ENCODE measurements around the gene DAB2IP.
"Not testable (repeated sequence)": the region's sequence is repeated elsewhere in the genome, so short reads cannot be mapped to it uniquely, and the experiment has no call there.

The DAB2IP gene

DNA sequence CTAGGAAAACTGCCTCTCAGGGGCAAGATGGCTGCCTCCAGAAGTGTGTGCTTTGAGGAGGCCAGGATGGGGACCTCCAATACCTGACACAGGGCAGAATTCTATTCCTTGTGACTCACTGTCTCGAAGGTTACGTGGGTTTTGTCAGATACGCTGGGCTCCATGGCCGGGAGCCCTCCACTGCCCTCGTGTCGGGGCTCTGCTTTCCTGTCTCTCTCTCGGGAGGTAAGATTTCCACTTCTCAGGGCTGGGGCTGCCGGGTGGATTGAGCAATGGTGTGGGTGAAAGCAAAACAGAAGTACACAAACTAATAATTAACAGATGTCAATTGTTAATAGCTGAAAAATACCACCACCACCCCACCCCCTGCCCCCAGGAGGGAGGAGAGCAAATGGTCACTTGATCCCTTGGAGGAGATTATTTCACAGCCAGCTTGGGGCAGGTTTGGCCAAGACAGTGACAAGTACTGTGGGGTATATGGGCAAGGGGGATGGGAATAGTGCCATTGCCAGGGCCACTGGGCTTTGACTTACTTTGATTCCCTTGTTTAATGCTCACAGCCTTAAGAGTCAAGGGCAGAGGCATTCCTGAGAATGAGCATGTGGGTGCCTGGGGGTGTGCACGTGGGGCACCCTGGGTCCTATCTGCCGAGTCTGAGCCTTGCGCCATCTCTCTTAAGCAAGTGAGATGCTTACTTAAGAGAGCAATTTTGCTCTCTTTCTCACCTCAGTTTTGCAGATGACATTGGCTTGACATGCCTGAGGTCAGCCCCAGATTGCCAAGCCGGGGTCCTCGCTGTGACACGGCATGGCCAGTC is 28.8 kb upstream of the DAB2IP start:
- in situ Hi-C loops (cut with HindIII; ENCODE audit: low pct_ligation_motif_present, low pct_unique_long_range_greater_than_20kb, low sequenced_read_pairs), result no loop called here
- no peak for DNase-seq

DNA sequence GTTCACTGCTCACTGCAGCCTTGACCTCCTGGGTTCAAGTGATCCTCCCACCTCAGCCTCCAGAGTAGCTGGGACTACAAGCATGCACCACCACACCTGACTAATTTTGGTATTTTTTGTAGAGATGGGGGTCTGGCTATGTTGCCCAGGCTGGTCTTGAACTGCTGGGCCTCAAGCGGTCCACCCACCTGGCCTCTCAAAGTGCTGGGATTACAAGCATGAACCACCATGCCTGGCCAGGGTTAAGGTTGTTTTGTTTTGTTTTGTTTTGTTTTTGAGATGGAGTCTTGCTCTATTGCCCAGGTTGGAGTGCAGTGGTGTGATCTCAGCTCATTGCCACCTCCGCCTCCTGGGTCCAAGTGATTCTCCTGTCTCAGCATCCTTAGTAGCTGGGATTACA is 28.0 kb upstream of the DAB2IP start:
- DNase-seq; in situ Hi-C loops (cut with HindIII; ENCODE audit: low pct_ligation_motif_present, low pct_unique_long_range_greater_than_20kb, low sequenced_read_pairs): not testable (repeated sequence)

DNA sequence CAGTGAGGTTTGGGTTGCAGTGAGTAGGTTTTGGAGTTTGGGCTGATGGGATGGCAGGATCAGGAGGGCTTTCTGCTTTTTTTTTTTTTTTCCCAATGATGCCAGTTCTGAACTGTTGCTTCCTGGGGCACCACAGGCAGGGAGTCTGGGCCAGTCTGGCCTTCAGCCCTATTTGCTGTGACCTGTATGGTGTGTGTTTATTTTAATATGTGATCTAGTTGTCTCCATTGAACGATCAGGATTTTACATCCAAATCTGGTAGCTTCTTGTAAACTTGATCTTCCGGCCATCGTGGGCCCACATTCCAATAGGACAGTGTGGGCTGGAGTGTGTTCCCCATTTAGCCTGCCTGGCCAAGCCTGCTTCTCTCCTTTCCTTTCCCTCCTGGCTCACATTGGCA is 25.8 kb upstream of the DAB2IP start:
- in situ Hi-C loops (cut with HindIII; ENCODE audit: low pct_ligation_motif_present, low pct_unique_long_range_greater_than_20kb, low sequenced_read_pairs), result no loop called here
- DNase-seq, result no peak

DNA sequence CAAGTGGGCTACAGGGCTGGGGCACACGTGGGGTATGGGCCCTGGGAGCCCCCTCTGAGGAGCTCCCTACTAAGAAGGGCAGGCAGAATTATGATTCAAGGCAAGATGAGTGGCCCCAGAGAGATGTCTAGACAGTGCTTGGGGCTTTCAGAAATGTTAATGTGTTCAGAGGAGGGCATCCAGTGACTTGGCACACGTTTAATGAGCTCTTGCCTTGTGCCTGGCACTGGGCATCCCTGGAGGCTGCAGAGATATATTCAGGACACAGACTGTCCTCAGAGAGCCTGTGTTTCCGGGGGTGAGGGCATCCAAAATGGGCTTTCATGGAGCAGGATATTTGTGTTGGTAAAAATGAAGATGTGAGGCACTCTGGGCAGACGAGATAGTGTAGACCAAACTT is 25.4 kb upstream of the DAB2IP start:
- in situ Hi-C loops (cut with HindIII; ENCODE audit: low pct_ligation_motif_present, low pct_unique_long_range_greater_than_20kb, low sequenced_read_pairs), result no loop called here
- no peak for DNase-seq

DNA sequence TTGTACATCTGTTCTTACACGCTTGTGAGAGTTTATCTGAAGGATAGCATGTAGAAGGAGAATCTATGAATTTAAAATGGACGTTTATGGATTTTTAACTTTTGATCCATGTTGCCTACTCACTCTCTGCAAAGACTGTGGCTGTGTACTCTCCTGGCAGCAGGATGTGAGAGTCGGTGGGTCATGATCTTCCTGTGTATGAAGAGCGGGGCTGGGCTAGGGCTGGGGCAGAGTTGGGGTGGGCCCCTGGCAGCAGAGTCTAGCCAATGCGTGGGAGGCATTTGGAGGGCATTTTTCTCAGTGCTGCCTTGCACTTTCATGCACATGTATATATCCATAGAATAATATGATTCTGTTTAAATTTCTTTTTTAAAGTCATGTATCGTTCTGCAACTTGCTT is 24.0 kb upstream of the DAB2IP start:
- in situ Hi-C loops (cut with HindIII; ENCODE audit: low pct_ligation_motif_present, low pct_unique_long_range_greater_than_20kb, low sequenced_read_pairs), result no loop called here
- no peak for DNase-seq

DNA sequence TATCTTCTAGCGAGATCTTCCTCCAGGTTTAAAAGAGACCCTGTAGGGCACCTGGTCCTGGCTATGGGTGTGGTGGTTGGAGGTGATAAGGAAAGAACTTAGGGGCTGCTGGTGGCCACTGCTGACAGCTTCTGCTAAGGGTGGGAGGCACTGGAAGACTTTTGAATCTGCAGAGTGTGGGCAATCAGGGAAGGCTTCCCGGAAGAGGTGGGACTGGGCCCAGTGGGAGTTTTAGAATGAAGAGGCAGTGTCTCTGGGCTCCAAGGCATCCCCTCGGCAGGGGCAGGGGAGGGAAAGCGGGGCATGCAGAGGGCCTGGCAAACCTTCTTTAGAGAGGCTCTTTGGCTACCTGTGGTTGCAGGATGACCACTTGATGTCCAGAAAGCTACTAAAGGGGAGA is 23.0 kb upstream of the DAB2IP start:
- in situ Hi-C loops (cut with HindIII; ENCODE audit: low pct_ligation_motif_present, low pct_unique_long_range_greater_than_20kb, low sequenced_read_pairs), result no loop called here
- no peak for DNase-seq

DNA sequence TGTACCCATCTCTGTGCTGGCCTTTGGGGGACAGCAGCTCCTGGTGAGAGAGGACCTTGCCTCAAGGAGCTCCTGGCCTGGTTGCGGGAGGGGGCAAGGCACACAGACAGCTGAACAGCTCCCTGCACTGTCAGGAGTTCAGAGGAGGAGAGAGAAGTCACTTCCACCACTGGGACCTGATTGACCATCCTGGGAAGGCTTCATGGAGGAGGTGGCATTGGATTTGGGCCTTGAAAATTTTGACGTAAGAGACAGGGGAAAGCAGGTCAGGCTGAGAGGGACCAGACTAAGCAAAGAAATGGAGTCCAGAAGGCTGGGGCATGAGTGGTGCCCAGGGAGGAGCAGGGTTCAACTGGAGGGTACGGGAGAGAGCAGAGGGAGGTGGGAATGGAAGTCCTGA is 20.3 kb upstream of the DAB2IP start:
- DNase-seq, result no peak
- in situ Hi-C loops (cut with HindIII; ENCODE audit: low pct_ligation_motif_present, low pct_unique_long_range_greater_than_20kb, low sequenced_read_pairs), result no loop called here

DNA sequence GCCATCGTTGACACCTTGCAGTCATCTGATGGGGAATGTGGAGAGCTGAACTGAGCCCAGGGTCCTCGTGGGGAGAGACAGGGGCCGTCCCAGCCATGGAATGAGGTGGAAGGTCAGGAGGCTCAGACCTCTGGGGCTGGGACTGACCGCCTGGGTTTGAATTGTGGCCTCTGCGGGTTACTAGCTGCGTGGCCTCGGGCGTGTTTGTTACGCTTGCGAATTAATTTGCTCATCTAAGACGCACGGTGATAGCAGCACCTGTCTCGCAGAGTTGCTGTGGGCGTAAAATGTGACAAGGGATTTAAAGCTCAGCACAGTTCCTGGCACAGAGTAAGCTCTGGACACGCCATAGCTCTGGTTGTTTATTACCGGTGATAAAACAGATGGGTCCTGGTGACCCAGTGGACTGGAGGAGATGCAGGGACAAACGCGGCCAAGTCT is 19.4 kb upstream of the DAB2IP start:
- in situ Hi-C loops (cut with HindIII; ENCODE audit: low pct_ligation_motif_present, low pct_unique_long_range_greater_than_20kb, low sequenced_read_pairs), result no loop called here
- no peak for DNase-seq

DNA sequence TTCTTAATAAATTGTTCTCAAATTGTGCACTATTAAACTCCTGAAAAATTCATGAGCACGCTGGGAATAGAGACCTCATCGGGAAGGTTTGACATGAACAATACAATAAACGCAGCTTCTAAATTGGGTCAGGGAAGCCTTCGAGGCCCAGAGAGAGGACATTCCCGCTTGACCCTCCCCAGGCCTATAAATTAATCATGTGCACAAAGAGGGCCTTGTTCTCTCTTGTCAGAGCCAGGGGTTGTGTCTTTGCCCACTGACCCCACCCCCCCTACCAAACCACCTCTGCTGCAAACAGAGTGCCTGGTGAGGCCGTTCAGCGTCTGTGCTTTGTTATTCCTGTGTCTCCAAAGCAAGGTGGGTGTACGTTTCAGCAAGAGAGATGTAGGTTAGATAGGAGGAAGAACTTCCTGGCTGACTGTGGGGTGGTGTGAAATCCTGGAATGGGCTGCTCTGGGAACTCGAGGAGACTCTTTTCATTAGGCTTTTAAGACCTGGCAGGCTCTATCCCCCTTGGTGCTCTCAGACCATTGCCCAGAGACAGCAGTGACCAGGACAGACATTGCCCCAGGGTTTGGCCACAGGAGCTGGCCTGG is 18.2 kb upstream of the DAB2IP start:
- in situ Hi-C loops (cut with HindIII; ENCODE audit: low pct_ligation_motif_present, low pct_unique_long_range_greater_than_20kb, low sequenced_read_pairs), result no loop called here
- DNase-seq, result no peak

DNA sequence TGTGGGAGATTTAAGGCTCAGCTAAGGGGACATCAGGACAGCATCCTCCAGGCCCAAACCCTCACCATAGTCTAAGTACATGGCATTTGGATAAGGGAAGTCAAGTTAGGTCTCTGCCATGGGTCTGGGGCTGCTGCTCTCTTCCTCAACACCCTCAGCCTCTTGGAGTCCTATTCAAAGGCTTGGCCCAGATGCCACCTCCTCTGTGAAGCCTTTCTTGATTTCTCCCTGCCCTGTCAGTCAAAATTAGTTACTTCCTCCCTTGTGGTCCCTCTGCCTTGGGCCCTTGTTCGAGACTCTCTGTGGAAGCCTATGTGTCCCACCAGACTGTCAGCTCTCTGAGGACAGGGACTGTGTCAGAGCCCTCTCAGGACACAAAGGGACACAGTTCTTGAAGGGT is 17.7 kb upstream of the DAB2IP start:
- in situ Hi-C loops (cut with HindIII; ENCODE audit: low pct_ligation_motif_present, low pct_unique_long_range_greater_than_20kb, low sequenced_read_pairs), result no loop called here
- DNase-seq, result no peak

DNA sequence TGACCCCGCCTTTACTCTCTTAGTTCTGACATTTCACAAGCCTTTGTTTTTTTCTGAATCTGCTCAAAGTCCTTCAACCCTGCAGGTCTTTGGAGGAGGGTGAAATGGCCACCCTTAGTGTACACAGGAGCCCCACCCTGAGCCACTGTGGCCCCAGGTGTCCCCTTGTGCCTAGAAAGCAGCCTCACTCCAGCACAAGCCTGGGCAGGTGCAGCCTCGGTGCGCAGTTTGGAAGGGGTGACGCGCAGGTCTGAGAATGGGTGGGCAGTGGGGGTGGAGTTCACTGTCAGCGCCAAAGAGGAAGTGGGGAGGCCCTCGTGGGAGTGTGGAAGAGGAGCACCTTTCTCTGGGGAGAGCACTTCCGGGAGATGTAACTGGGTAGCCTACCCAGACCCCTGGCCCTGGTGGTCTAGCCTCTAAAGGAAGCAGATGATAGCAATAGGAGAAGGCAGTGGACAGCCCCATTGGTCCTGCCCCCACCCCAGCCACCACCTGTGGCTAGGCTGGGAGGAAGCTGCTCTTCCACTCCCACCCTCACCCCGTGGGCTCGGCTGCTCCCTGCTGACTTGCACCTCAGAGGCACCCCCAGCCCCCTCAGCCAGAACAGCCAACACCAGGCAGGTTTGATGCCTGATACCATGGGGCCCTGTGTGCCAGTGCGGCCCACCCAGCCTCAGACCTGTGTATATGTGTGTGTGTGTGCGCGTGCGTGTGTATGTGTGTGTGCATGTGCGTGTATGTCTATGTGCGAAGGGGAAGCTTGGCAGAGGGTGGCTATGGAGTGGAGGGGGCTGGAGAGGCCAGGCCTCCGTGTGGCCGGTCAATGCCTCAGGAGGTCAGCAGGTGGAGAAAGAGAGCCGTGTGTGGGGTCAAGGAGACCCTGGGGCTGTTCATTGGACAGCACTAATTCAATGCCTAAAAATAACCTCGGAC is 16.8 kb upstream of the DAB2IP start:
- peak; percentile 22 for DNase-seq
- in situ Hi-C loops (cut with HindIII; ENCODE audit: low pct_ligation_motif_present, low pct_unique_long_range_greater_than_20kb, low sequenced_read_pairs), result no loop called here

DNA sequence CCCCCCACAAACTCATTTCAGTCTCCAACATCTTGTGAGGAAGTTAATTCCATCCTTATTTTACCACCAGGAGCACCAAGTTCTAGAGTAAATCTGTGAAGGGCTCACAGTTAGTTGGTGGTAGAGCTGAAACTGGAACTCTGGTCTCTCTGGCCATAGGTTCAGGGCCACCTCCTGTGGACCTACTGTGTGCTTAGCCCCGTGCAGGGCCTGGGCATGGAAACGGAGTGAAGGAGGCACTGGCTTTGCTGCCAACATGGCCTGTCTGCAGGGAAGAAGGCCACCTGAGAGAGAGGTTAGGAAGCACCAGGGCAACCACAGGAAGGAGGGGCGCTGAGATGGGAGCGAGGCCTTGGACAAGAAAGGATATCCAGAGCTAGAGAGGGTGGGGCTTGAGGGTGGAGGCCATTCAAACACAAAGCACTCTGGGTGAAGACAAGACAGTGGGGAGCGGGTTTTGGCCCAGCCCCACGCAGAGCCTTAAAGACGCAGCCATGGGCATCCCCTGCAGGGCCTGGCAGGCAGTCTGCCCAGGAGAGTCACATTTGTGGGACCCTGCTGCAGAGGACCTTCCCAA is 16.0 kb upstream of the DAB2IP start:
- in situ Hi-C loops (cut with HindIII; ENCODE audit: low pct_ligation_motif_present, low pct_unique_long_range_greater_than_20kb, low sequenced_read_pairs), result no loop called here
- no peak for DNase-seq

DNA sequence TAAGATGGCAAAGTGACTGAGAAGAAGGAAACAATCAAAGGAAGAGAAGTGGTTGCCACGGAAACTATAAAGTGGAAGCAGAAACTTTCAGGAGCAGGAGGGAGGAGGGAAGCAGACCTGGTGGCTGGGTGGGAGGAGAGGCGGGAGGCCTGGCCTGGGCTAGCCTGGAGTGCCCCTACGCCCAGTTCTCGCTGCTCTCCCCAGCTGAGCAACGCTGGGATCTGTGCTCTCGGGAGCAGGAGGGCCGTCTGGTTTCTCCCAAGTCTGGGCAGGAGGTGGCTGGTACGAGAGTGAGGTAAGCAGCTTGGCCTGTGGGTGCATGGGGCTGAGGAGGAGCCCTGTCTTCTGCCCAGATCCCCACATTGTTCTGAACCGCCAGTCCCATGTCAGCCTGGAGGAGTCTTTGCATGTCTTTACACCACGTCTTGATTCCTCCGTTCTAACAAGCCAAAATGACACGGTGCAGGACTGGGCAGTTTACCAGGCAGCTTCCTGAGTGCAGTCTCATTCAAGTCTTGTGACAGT is 15.0 kb upstream of the DAB2IP start:
- no peak for DNase-seq
- in situ Hi-C loops (cut with HindIII; ENCODE audit: low pct_ligation_motif_present, low pct_unique_long_range_greater_than_20kb, low sequenced_read_pairs), result no loop called here

DNA sequence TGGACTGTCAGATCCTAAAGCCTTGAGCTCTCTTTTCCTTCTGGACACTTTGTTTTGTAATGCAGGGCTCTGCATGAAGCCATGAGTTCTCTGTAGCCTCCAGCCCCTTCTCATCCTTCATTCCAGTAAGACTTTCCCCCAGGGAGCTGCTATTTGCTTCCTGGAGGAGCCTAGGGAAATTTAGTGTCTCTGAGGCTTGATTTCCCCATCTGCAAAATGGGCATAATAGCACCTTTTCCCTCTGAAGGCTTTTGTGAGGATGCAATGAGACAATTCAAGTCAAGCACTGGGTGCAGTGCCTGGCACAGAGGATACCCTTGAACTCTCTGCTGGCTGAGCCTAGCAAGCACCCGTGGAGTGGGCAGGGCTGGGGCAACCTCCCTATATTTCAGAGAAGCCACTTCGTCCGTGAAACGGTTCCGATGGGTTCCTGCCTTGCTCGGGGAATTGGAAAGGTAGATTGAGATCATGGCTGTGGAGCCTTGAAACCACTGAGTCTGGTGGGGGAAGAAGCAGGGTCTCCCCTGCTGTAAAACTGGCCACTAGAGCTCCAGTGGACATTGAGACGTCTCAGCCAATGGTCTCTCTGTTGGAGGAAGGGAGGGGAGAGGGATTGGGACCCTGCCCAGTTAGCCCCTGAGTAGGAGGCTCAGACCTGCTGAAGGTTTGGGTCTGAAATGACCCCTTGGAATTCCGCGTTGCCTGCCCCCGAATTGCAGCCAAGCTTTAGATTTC is 14.3 kb upstream of the DAB2IP start:
- DNase-seq, result no peak

DNA sequence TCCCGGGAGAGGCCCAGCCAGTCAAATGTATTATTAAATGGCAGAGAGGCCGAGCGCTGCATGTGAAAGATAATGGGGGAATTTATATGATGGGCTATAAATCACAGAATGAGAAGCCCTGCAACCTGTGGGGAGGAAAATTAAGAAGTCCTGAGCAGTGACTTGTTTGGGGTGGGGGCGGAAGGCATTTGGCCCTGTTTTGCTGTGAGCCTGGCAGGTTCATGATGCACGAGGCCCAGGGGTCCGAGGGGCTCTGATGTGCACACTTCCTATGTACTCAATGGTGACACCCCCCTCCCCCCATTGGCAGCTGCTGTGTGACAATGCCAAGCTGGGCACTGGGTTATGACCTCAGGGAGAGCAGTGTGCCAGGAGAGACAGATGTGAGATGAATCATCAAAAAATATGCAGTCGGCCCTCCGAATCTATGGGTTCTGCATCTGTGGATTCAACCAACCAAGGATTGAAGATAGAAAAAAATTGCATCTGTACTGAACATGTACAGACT is 13.7 kb upstream of the DAB2IP start:
- peak; percentile 38 for DNase-seq
- in situ Hi-C loops (cut with HindIII; ENCODE audit: low pct_ligation_motif_present, low pct_unique_long_range_greater_than_20kb, low sequenced_read_pairs), result no loop called here

More for the DNA sequence above, 14.3 kb upstream of the DAB2IP start:
- in situ Hi-C loops (cut with HindIII; ENCODE audit: low pct_ligation_motif_present, low pct_unique_long_range_greater_than_20kb, low sequenced_read_pairs), result no loop called here

DNA sequence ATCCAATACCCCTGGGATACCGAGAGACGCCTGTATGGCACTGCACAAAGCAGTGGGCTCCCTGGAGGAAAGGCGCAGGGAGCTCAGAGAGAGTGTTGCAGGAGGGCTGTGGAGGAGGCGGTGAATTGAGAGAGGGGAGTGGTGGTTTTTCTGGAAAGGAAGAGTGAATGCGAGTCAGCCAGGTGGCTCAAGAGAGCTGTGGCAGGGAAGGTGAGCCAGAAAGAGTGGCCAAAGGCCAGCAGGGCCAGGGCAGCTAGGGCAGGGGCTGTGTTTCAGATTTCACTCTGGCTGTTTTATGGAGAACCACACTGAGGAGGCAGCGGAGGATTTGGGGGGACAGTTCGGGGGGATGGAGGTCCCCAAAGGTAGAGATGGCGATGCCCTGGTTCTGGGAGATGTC is 13.0 kb upstream of the DAB2IP start:
- DNase-seq, result no peak

DNA sequence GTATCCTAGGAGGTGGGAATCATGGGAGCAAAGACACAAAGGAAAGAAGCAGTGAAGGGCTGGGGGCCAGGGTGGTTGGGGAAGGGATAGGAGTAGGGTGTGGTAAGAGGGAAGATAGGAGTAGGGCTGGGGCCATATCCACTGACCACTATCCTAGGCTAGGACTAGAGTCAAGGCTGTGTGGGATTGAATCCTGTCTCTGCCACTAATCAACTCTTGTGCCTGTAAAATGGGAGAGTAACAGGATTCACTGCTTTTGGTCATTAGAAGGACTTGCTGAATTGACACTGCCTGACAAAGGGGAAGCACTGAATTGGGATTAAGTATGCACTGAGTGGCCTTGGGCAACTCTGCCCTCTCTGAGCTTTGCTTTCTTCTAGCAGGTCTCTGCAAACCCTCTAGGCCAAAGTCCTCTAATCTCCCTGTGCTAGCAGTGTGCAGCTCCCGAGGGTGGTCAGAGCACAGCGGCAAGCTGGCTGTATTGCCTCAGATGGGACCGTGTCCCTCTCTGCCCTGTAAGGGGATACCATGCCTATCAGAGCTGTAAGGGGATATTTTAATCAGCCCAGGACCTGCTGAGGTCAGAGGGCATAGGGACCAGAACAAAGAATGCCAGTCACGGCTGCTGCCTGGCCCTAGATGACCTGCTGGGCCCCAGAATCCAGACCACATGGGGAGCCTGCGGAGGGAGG is 12.4 kb upstream of the DAB2IP start:
- DNase-seq, result no peak
- in situ Hi-C loops (cut with HindIII; ENCODE audit: low pct_ligation_motif_present, low pct_unique_long_range_greater_than_20kb, low sequenced_read_pairs), result no loop called here

More for the DNA sequence above, 13.0 kb upstream of the DAB2IP start:
- in situ Hi-C loops (cut with HindIII; ENCODE audit: low pct_ligation_motif_present, low pct_unique_long_range_greater_than_20kb, low sequenced_read_pairs), result no loop called here
